GM19455 (cell line): ENCODE data around the gene ITSN2.
"Not testable (repeated sequence)": the region's sequence is repeated elsewhere in the genome, so short reads cannot be mapped to it uniquely, and the experiment has no call there.

Source experiments
- ATAC-seq: cut with Tn5 transposase; IDR thresholded peaks from one replicate; pipeline ENCODE4 v1.9.1; 2021; ENCODE audit not compliant: unreplicated experiment

ITSN2 gene

DNA sequence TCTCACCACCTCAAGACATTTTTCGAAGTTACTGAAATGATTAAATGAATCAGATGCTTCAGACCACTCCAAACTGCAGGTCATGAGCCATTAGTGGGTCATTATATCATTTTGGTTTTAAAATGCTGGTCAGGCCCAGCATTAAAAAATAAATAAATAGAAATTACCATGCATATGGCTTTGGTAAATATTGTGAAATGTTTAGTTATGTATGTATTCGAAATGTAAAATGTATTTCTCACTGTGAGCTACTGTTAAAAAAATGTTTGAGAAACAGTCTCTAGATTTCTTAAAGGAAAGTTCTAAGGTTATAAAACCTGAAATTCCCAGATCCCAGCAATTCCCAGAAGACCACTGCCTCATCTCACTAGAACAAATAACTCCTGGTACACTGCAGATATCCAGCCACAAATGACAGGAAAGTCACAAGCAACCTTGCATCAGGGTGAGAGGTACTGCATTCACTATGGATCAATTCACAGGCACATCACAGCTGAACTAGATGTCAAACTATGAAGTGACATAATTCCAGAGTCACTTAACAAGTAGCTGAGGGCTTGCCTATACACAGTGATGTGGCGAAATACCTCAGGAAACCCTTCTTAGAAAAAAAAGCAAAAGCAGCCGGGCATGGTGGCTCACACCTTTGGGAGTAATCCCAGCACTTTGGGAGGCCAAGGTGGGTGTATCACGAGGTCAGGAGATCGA is 138.8 kb downstream of the ITSN2 start:
- ATAC-seq, result no peak

GRCh38 chr2:24220554-24221291 is 139.6 kb downstream of the ITSN2 start:
- ATAC-seq, result no peak

GRCh38 chr2:24214880-24215279 is 145.5 kb downstream of the ITSN2 start:
- peak; percentile 95 for ATAC-seq

- no peak for ATAC-seq
These were observed 148.9 kb downstream of the ITSN2 start for GRCh38 chr2:24211408-24211807.

- ATAC-seq, result no peak
These were observed 149.6 kb downstream of the ITSN2 start for GRCh38 chr2:24210723-24211122.

- ATAC-seq, result no peak
These were observed 150.3 kb downstream of the ITSN2 start for GRCh38 chr2:24210106-24210455.

DNA sequence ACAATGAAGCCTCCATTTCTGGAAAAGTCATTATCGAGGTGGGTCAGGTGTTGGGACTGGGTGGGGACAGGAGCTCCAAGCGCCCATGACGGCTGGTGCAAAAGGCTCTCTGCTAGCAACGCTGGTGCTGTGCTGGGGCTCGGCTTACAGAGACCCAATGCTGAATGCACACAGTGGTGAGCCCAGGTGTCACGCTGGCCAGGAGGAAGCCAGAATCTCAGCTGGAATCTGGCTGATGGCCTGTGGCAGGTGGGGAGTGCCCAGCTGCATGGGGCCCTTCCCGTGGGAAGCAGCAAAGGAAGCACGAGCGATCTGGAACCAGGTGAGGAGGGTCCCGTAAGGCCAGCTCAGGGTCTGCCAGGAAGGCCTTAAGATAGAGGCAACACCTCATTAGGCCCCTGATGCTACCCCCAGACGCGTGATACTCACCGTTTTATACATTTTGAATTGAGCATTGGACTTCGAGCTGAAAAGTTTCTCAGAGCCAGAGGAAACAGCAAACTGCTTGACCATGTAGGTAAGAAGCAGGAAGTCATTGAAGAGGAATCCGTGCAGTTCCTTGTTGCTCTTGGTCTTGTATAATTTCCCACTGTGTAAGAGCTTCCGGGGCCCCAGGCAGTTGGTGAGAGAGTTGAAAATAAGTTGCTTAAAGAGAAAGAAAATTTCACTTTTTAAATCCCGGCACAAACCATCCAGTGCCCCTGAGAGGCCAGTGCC is 150.8 kb downstream of the ITSN2 start:
- no peak for ATAC-seq

GRCh38 chr2:24208490-24208889 is 151.8 kb downstream of the ITSN2 start:
- ATAC-seq, result no peak

- no peak for ATAC-seq
These were observed 153.0 kb downstream of the ITSN2 start for GRCh38 chr2:24207359-24207758.

DNA sequence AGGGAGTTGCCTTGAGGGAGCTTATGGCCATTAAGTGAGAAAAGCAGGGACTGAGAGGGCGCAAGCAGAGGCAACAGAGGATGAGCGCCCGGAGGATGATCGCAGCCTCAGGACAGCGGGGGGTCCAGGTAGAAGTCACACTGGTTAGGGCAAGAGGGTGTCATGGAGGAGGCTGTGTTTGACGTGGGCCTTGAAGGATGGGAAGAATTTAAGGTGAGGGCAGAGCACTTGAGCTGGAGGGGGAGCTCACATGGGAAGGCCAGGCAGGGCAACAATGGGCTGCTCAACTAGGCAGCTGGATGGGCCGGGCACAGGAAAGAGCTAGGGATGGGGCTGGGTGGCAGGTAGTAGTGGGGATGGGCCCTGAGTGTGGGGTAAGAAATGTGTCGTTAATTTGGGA is 153.6 kb downstream of the ITSN2 start:
- ATAC-seq, result no peak

- no peak for ATAC-seq
These were observed 154.1 kb downstream of the ITSN2 start for GRCh38 chr2:24206242-24206641.

DNA sequence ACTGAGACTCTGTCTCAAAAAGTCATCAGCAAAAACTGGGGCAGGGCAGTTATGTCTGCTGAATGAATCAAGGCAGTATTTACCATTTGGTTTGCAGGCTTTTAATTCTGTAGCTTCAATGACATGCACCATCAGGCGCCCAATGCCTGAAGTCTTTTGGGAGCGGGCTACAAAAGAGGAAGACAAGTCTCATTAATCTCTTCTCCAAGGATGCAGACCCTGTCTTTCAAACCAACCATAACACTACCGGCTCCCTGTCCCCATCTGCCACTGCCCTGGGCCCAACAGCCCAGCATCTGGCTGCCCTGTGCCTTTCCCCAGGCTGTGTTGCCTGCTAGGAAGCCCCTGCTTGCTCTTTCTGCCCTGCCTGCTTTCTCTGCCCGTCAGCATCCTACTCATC is 155.2 kb downstream of the ITSN2 start:
- no peak for ATAC-seq

- ATAC-seq, result no peak
These were observed 155.8 kb downstream of the ITSN2 start for GRCh38 chr2:24204505-24204904.

- no peak for ATAC-seq
These were observed 156.6 kb downstream of the ITSN2 start for GRCh38 chr2:24203787-24204150.

DNA sequence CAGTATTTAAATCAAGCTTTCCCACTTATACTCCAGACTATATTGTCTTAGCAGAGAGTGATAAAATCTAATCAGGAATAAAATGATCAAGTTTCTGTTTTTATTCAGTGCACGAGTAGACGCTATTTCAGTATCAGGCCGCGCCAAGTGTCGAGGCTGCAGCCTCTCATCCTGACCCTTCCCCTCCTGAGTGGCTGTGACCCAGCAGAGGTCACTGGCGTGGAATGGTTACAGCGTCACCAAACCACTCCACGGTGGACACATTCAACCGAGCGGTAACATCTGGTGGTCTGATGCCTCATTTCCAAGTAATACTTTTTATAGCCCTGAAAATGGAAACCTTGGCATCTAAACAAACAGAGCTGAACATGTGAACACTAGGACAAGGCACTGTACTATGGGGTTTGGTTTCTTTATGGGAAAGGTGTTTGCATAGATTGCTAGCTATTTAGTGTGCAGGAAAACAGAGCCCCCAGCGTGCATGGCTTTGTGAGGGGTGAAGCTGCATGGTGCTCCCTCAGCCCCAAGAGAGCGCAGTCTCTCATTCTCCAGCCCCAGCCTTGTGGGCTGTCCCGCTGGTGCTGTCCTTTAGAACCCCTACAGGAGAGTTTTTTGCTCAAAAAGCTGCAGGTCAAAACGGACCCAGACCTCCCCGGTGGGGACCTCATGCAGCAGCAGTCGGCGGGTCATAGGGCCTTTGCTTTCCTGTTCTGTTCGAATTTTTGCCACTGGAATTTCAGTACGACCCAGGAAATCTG is 157.1 kb downstream of the ITSN2 start:
- no peak for ATAC-seq

GRCh38 chr2:24200799-24201198 is 159.5 kb downstream of the ITSN2 start:
- no peak for ATAC-seq

GRCh38 chr2:24199968-24200590 is 160.3 kb downstream of the ITSN2 start:
- ATAC-seq, result no peak

DNA sequence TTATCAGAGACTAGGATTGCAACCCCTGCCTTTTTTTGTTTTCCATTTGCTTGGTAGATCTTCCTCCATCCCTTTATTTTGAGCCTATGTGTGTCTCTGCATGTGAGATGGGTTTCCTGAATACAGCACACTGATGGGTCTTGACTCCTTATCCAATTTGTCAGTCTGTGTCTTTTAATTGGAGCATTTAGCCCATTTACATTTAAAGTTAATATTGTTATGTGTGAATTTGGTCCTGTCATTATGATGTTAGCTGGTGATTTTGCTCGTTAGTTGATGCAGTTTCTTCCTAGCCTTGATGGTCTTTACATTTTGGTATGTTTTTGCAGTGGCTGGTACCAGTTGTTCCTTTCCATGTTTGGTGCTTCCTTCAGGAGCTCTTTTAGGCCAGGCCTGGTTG is 163.1 kb downstream of the ITSN2 start:
- not testable (repeated sequence) for ATAC-seq

DNA sequence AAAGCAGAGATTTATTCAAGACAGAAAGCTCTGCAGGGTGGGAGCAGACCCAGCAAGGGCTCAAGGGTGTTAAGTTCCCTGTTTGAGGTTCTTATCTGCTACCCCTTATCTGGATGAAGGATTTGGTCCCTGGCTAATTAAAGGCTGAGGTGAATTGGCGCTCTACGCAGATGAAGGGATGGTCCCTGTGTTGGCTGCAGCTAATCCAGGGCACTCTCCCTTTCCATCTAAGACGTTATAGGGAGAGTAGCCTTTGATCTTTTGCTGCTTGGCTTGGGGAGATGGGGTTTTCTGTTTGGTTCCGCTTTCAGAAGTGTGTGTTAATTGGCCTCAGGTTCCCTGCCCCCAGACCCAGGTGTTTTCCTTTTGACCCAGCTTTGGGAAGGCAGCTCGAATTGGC is 168.5 kb downstream of the ITSN2 start:
- no peak for ATAC-seq

DNA sequence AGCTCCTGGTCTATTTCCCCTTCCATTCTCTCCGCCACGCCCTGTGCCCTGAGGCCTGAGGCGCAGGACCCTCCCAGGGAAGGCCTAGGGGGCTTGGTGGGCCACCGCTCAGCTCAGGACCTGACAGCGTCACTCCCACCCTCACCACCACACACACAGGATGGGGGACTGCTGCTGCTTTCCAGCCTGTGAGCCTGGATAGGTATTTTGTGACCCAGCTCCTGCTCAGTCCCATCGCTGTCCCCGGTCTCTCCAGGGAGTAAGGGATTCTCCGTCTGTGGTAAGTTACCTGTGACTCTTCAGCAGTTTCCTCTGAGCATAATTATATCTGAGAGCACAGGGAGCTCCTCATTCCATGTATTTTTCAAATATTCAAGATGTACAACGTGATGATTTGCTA is 169.2 kb downstream of the ITSN2 start:
- ATAC-seq, result no peak

- ATAC-seq, result no peak
These were observed 169.8 kb downstream of the ITSN2 start for GRCh38 chr2:24190503-24190902.
